ENCODE results near the gene KEL.

GRCh38 chr7:142896151-142896550 lies 66.0 kb downstream of the KEL start:
- TF ChIP-seq ZNF274 (IDR thresholded peaks at IDR 0.05; ENCODE audit: low read depth, low read length): no peak
- TF ChIP-seq YY1 (IDR thresholded peaks at IDR 0.05; ENCODE audit: insufficient read depth, insufficient read length): no peak
- no peak for TF ChIP-seq SUZ12 (IDR thresholded peaks at IDR 0.05; ENCODE audit: extremely low read depth, insufficient read depth, insufficient read length)
